Mesendoderm (in vitro differentiated cells): Measurements from ENCODE around the gene GPN3.

ENCODE experiments used
- DNase-seq: peaks from one replicate; pipeline ENCODE4 v3.0.0; 2013
- H2AK5ac ChIP-seq: 2 replicates; pipeline ENCODE4 v1.6.1; 2013; ENCODE audit warnings: low read length, inconsistent platforms
- H2BK120ac ChIP-seq: 2 replicates; pipeline ENCODE4 v1.6.1; 2013; ENCODE audit warnings: low read depth, mild to moderate bottlenecking, low read length, moderate library complexity, mixed read lengths
- H2BK15ac ChIP-seq: replicated peaks from 2 replicates; pipeline ENCODE4 v1.6.1; 2013; ENCODE audit warnings: low read depth, mild to moderate bottlenecking, moderate library complexity
- H2BK5ac ChIP-seq: 2 replicates; pipeline ENCODE4 v1.6.1; 2013; ENCODE audit warnings: low read length, inconsistent platforms
- H3K18ac ChIP-seq: 2 replicates; pipeline ENCODE4 v1.6.1; 2013; ENCODE audit warnings: mild to moderate bottlenecking, low read length, mixed read lengths
- H3K23ac ChIP-seq: one replicate; pipeline ENCODE4 v1.6.1; 2013; ENCODE audit warnings: low read length
- H3K27ac ChIP-seq: 2 replicates; pipeline ENCODE4 v1.5.1; 2013; ENCODE audit warnings: low read depth, mild to moderate bottlenecking, inconsistent platforms, low read length, moderate library complexity
- H3K27me3 ChIP-seq: 2 replicates; pipeline ENCODE4 v1.6.1; 2013; ENCODE audit warnings: low read length, control low read depth, mild to moderate bottlenecking, inconsistent platforms; ENCODE audit not compliant: insufficient read depth, poor library complexity
- H3K36me3 ChIP-seq: 2 replicates; pipeline ENCODE4 v1.6.1; 2013; ENCODE audit warnings: low read length, inconsistent platforms; ENCODE audit not compliant: control insufficient read depth, insufficient read depth
- H3K4ac ChIP-seq: one replicate; pipeline ENCODE4 v1.6.1; 2013; ENCODE audit warnings: low read depth, mild to moderate bottlenecking, low read length, moderate library complexity
- H3K4me1 ChIP-seq: 2 replicates; pipeline ENCODE4 v1.6.1; 2013; ENCODE audit warnings: low read depth, low read length, inconsistent platforms; ENCODE audit not compliant: control insufficient read depth
- H3K4me2 ChIP-seq: 2 replicates; pipeline ENCODE4 v1.6.1; 2013; ENCODE audit warnings: low read length
- H3K4me3 ChIP-seq: 2 replicates; pipeline ENCODE4 v1.5.1; 2013; ENCODE audit warnings: mild to moderate bottlenecking, low read length
- H3K56ac ChIP-seq: one replicate; pipeline ENCODE4 v1.6.1; 2013; ENCODE audit warnings: low read length
- H3K79me1 ChIP-seq: 2 replicates; pipeline ENCODE4 v1.6.1; 2013; ENCODE audit warnings: low read length, inconsistent platforms
- H3K79me2 ChIP-seq: 2 replicates; pipeline ENCODE4 v1.6.1; 2013; ENCODE audit warnings: mild to moderate bottlenecking, low read length; ENCODE audit not compliant: control insufficient read depth, insufficient read depth
- H3K9ac ChIP-seq: 2 replicates; pipeline ENCODE4 v1.6.1; 2013; ENCODE audit warnings: low read length, inconsistent platforms
- H4K5ac ChIP-seq: one replicate; pipeline ENCODE4 v1.6.1; 2013; ENCODE audit warnings: low read length
- H4K8ac ChIP-seq: one replicate; pipeline ENCODE4 v1.6.1; 2013; ENCODE audit warnings: low read depth, mild to moderate bottlenecking, control low read depth, low read length, moderate library complexity
- WGBS: extraction: QIAGEN DNeasy Blood & Tissue Kit; methylation state at CpG from one replicate; pipeline ENCODE4 v1.1.7; 2013; ENCODE audit warnings: low lambda C conversion rate, missing lambda C conversion rate; ENCODE audit not compliant: insufficient coverage; ENCODE audit errors: extremely low coverage; 5-methylcytosine and 5-hydroxymethylcytosine counted together

The GPN3 gene

DNA sequence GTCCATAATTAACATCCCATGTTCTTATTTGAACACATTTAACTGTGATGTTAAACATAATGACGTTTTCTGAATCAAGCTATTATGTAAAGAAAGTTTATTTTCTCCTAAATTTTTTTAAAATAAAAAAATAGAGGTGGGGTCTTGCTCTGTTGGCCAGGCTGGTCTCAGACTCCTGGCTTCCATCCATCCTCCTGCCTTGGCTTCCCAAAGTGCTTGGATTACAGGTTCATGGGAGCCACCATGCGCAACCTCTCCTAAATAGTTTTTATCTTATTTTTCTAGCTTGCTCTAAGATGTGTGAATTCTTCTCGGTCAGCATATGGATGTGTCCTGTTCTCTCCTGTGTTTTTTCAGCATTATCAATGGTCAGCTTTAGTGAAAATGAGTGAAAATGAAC is 37.3 kb upstream of the GPN3 start:
- DNase-seq, result no peak
- H4K5ac ChIP-seq, result no peak overlapping the region
- H2BK15ac ChIP-seq, result no peak overlapping the region
- no peaks in the 10 kb centered on the region for H3K79me1 ChIP-seq
- no peak overlapping the region for H3K4ac ChIP-seq
- no peaks in the 10 kb centered on the region for H3K36me3 ChIP-seq
- H2BK5ac ChIP-seq, result no peak overlapping the region
- no peak overlapping the region for H3K23ac ChIP-seq
- no peaks in the 10 kb centered on the region for H3K4me1 ChIP-seq
- no peak overlapping the region for H3K56ac ChIP-seq
- H3K27me3 ChIP-seq, result no peaks in the 10 kb centered on the region
- H2AK5ac ChIP-seq, result no peak overlapping the region
- no peak overlapping the region for H3K4me2 ChIP-seq
- H3K18ac ChIP-seq, result no peak overlapping the region
- no peak overlapping the region for H2BK120ac ChIP-seq
- H3K9ac ChIP-seq, result no peak overlapping the region
- no peaks in the 10 kb centered on the region for H3K79me2 ChIP-seq
- H3K27ac ChIP-seq, result no peak overlapping the region
- H4K8ac ChIP-seq, result no peak overlapping the region
- no CpG with 5 or more reads among the region's 3 CpGs for WGBS
- no peak overlapping the region for H3K4me3 ChIP-seq

DNA sequence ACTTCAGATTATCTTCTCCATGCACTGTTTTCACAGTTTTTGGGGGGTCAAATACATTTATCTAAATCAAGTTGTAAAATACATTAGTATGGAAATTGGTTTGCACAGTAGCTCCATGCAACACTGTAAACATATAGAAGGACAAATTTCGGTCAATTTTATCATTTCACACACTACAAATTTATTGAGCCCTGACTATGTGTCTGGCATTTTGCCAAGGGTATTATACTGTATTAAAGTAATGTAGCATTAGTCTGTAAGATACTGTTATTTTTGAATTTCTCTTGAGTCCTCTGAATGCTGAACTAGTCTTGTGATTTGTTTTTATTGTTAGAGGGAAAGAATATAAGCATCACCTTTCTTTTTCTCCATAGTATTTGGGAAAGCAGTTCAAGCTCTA is 35.4 kb upstream of the GPN3 start:
- Histone ChIP-seq H3K18ac (no peak overlapping the region), H3K4me1 (no peaks in the 10 kb centered on the region), H3K79me2 (peaks cover 2% of the 10 kb centered on the region), H3K23ac (no peak overlapping the region), H3K56ac (no peak overlapping the region), H4K5ac (no peak overlapping the region), H3K27ac (no peak overlapping the region), H2BK120ac (no peak overlapping the region), H2AK5ac (no peak overlapping the region), H3K36me3 (no peaks in the 10 kb centered on the region), H2BK15ac (no peak overlapping the region), H2BK5ac (no peak overlapping the region), H4K8ac (no peak overlapping the region), H3K9ac (no peak overlapping the region), H3K79me1 (no peaks in the 10 kb centered on the region), H3K27me3 (no peaks in the 10 kb centered on the region), H3K4ac (no peak overlapping the region), H3K4me3 (no peak overlapping the region), H3K4me2 (no peak overlapping the region)
- no peak for DNase-seq
- no CpG with 5 or more reads among the region's 1 CpG for WGBS

GRCh38 chr12:110501752-110502738 is 34.0 kb upstream of the GPN3 start, which contains the start of the genes RAD9B and VPS29:
Gene RAD9B, plus strand, starts transcription at chr12:110502331. Its CDS starts 7 bp downstream, at chr12:110502338.
Gene VPS29, minus strand, starts transcription at chr12:110502111. Its CDS starts 60 bp downstream, at chr12:110502051.
- Histone ChIP-seq H3K27ac (peak within 1 kb of the TSS; percentile 15), H2BK5ac (no peak within 1 kb of the TSS), H3K27me3 (no peaks in the 10 kb centered on the region)

GRCh38 chr12:110501399-110501751 is 33.3 kb upstream of the GPN3 start:
- no CpG with 5 or more reads among the region's 17 CpGs for WGBS
- Histone ChIP-seq H3K4me1 (no peaks in the 10 kb centered on the region), H3K9ac (peak overlapping the region; percentile 83), H3K23ac (no peak overlapping the region), H2BK5ac (no peak overlapping the region), H3K4ac (no peak overlapping the region), H3K4me3 (peak overlapping the region; percentile 81), H4K5ac (no peak overlapping the region), H3K79me2 (peaks cover 2% of the 10 kb centered on the region), H3K36me3 (no peaks in the 10 kb centered on the region), H3K4me2 (peak overlapping the region; percentile 59), H3K27me3 (no peaks in the 10 kb centered on the region), H2BK15ac (no peak overlapping the region), H3K27ac (peak overlapping the region; percentile 15), H3K79me1 (no peaks in the 10 kb centered on the region), H2BK120ac (no peak overlapping the region), H3K56ac (peak overlapping the region; percentile 90), H3K18ac (no peak overlapping the region), H2AK5ac (no peak overlapping the region), H4K8ac (no peak overlapping the region)
- peak; percentile 48 for DNase-seq

More at GRCh38 chr12:110501752-110502738, 34.0 kb upstream of the GPN3 start, which contains the start of the genes RAD9B and VPS29:
- Histone ChIP-seq H2AK5ac (no peak within 1 kb of the TSS), H3K9ac (peak within 1 kb of the TSS; percentile 83), H3K36me3 (no peaks in the 10 kb centered on the region), H3K4me3 (peak within 1 kb of the TSS; percentile 81), H3K23ac (no peak within 1 kb of the TSS), H3K4ac (no peak within 1 kb of the TSS), H3K4me1 (no peaks in the 10 kb centered on the region), H2BK120ac (no peak within 1 kb of the TSS), H3K79me2 (peaks cover 2% of the 10 kb centered on the region), H3K18ac (no peak within 1 kb of the TSS), H3K4me2 (peak within 1 kb of the TSS; percentile 59), H3K56ac (peak within 1 kb of the TSS; percentile 90), H4K5ac (no peak within 1 kb of the TSS), H2BK15ac (no peak within 1 kb of the TSS), H3K79me1 (no peaks in the 10 kb centered on the region), H4K8ac (no peak within 1 kb of the TSS)
- no CpG with 5 or more reads among the region's 61 CpGs for WGBS
- peak; percentile 99 for DNase-seq

DNA sequence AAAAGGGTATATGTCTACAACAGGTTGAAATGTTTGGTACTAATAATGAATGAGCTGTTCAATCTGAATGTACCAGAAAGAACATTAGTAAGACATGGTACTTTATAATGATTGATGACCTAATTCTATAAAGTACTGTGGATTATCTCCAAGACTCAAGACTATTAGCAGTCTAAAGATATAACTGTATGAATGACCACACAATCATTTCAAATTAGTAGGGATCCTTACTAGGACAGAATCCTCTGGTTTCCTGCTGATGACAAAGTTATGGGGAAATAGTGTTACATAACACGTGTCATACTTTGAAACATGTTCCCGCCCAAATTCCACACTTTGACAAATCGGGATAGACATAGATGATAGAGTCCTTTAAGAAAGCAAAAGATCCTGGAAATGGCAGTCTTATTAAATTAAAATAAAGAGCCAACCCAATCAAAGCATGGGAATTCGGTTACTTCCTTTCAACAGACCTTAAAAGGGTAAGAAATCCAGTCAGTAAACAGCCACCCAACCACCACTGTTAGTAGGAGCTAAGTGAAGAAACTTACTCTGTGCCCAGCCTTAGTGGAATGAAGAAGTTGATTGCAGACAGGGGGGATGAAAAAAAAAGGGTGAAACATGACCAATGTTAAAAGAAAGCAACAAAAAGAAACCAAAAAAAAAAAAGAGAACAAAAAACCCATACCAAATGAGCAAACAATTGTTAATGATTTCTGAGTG is 31.1 kb upstream of the GPN3 start:
- no peak for DNase-seq

More for the DNA sequence above, 31.1 kb upstream of the GPN3 start:
- Histone ChIP-seq H3K27me3 (no peaks in the 10 kb centered on the region), H3K4me2 (no peak overlapping the region), H3K9ac (no peak overlapping the region), H2BK120ac (no peak overlapping the region), H2BK5ac (no peak overlapping the region), H3K36me3 (no peaks in the 10 kb centered on the region), H3K4ac (no peak overlapping the region), H4K8ac (no peak overlapping the region), H3K79me1 (no peaks in the 10 kb centered on the region), H3K56ac (no peak overlapping the region), H3K27ac (no peak overlapping the region), H3K23ac (no peak overlapping the region), H3K4me3 (no peak overlapping the region), H2AK5ac (no peak overlapping the region), H4K5ac (no peak overlapping the region), H3K18ac (no peak overlapping the region), H2BK15ac (no peak overlapping the region), H3K79me2 (peaks cover 2% of the 10 kb centered on the region), H3K4me1 (no peaks in the 10 kb centered on the region)
- WGBS, result no CpG with 5 or more reads among the region's 4 CpGs
